NOMO-1 treated with DMSO at 0.1 percent for 48 hours (cell line): ENCODE results near the gene ADORA2A.
A peak's percentile ranks its signal among the peaks of the same experiment; 100 is the strongest.

Experiments
- DNase-seq: peaks from one replicate; lab custom pipeline; 2025; ENCODE audit not compliant: unreplicated experiment; lab: John Stamatoyannopoulos, UW

Gene ADORA2A

GRCh38 chr22:24431309-24432034 is 4.1 kb downstream of the ADORA2A start:
- DNase-seq: no peak

GRCh38 chr22:24432059-24432853 is 4.9 kb downstream of the ADORA2A start:
- DNase-seq: no peak

GRCh38 chr22:24433001-24433827 is 5.8 kb downstream of the ADORA2A start:
- no peak for DNase-seq

- DNase-seq: peak; percentile 88
Observed at GRCh38 chr22:24433828-24434470, 6.5 kb downstream of the ADORA2A start.

- DNase-seq: peak; percentile 93
Observed at GRCh38 chr22:24434471-24435322, 7.3 kb downstream of the ADORA2A start.

GRCh38 chr22:24435323-24435645 is 7.9 kb downstream of the ADORA2A start:
- no peak for DNase-seq

GRCh38 chr22:24435861-24436371 is 8.5 kb downstream of the ADORA2A start:
- no peak for DNase-seq

- DNase-seq: no peak
Observed at GRCh38 chr22:24436553-24436952, 9.2 kb downstream of the ADORA2A start.

GRCh38 chr22:24437091-24437490 is 9.7 kb downstream of the ADORA2A start:
- no peak for DNase-seq

GRCh38 chr22:24437741-24438328 is 10.4 kb downstream of the ADORA2A start:
- DNase-seq: no peak

GRCh38 chr22:24440270-24440717 is 12.9 kb downstream of the ADORA2A start:
- DNase-seq: peak; percentile 7

GRCh38 chr22:24440718-24441405 is 13.5 kb downstream of the ADORA2A start:
- DNase-seq: no peak

GRCh38 chr22:24441406-24442351 is 14.3 kb downstream of the ADORA2A start:
- DNase-seq: no peak

GRCh38 chr22:24442352-24442744 is 14.9 kb downstream of the ADORA2A start:
- no peak for DNase-seq

- no peak for DNase-seq
Observed at GRCh38 chr22:24443668-24444067, 16.3 kb downstream of the ADORA2A start.

- DNase-seq: no peak
Observed at GRCh38 chr22:24444251-24444650, 16.9 kb downstream of the ADORA2A start.

GRCh38 chr22:24444729-24445466 is 17.5 kb downstream of the ADORA2A start:
- DNase-seq: no peak
